Measurements from ENCODE around the gene MBNL1. TPM values are rescaled to one million over a fixed set of nuclear protein-coding genes. Genes with fewer than 3 reads are reported as not detected.

The MBNL1 gene
- total RNA-seq, 1 experiment from 2014 or later = 68.6 TPM

DNA sequence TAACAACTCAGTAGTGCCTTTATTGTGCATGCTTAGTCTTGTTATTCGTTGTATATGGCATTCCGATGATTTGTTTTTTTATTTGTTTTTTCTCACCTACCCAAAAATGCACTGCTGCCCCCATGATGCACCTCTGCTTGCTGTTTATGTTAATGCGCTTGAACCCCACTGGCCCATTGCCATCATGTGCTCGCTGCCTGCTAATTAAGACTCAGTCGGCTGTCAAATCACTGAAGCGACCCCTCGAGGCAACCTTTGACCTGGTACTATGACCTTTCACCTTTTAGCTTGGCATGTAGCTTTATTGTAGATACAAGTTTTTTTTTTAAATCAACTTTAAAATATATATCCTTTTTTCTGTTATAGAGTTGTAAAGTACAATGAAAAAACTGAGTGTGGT, 177.8 kb downstream of the MBNL1 start:
- Mint-ChIP-seq H3K36me3 (ENCODE audit: insufficient read depth, unreplicated experiment) (peaks cover 19% of the 10 kb centered on the region), H3K4me3 (ENCODE audit: unreplicated experiment) (no peak overlapping the region)
- CTCF ChIA-PET = no interaction called here

DNA sequence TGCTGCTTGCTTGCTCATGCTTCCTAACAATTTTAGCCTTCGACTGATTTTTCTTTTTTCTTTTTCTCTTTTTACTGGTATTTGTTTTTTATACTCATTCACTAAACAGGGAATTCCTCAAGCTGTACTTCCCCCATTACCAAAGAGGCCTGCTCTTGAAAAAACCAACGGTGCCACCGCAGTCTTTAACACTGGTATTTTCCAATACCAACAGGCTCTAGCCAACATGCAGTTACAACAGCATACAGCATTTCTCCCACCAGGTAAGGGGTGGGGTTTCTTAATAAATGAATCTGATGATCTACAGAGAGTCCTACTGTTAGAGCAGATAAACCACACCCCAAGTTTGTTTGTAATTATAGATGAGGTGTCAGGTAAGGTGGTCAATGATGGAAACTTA, 178.8 kb downstream of the MBNL1 start:
- Mint-ChIP-seq H3K4me3 (ENCODE audit: unreplicated experiment) (no peak overlapping the region), H3K4me1 (ENCODE audit: low read depth, unreplicated experiment) (no peaks in the 10 kb centered on the region), H3K27ac (ENCODE audit: unreplicated experiment) (peak overlapping the region; percentile 70), H3K9me3 (ENCODE audit: unreplicated experiment) (no peaks in the 10 kb centered on the region), H3K27me3 (ENCODE audit: insufficient read depth, unreplicated experiment) (no peaks in the 10 kb centered on the region), H3K36me3 (ENCODE audit: insufficient read depth, unreplicated experiment) (peaks cover 24% of the 10 kb centered on the region)
- Histone ChIP-seq H3K4me3 (ENCODE audit: low read depth, low read length) (no peak overlapping the region), H3K36me3 (ENCODE audit: control insufficient read depth, insufficient read depth, low read length) (peaks cover 2% of the 10 kb centered on the region), H3K9me3 (no peaks in the 10 kb centered on the region), H3K27me3 (replicated peaks; ENCODE audit: control insufficient read depth, insufficient read depth, low read length) (no peaks in the 10 kb centered on the region), H3K4me1 (no peaks in the 10 kb centered on the region)
- intact Hi-C loops (cut with micrococcal nuclease; ENCODE audit: unreplicated experiment) = no loop called here
- DNase-seq = no peak
- TF ChIP-seq, protein P1, sequence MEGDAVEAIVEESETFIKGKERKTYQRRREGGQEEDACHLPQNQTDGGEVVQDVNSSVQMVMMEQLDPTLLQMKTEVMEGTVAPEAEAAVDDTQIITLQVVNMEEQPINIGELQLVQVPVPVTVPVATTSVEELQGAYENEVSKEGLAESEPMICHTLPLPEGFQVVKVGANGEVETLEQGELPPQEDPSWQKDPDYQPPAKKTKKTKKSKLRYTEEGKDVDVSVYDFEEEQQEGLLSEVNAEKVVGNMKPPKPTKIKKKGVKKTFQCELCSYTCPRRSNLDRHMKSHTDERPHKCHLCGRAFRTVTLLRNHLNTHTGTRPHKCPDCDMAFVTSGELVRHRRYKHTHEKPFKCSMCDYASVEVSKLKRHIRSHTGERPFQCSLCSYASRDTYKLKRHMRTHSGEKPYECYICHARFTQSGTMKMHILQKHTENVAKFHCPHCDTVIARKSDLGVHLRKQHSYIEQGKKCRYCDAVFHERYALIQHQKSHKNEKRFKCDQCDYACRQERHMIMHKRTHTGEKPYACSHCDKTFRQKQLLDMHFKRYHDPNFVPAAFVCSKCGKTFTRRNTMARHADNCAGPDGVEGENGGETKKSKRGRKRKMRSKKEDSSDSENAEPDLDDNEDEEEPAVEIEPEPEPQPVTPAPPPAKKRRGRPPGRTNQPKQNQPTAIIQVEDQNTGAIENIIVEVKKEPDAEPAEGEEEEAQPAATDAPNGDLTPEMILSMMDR (IDR thresholded peaks at IDR 0.05; ENCODE audit: insufficient read depth in 1 of 2, low read depth in 1 of 2, low read length in 1 of 2, severe bottlenecking in 1 of 2, unreplicated experiment in 1 of 2) = no peak
- ChIA-PET POLR2A (no interaction called here), CTCF (no interaction called here)
- BruUV-seq (replicated peaks) = no TSS peak

More for the DNA sequence above, 177.8 kb downstream of the MBNL1 start:
- Histone ChIP-seq H3K4me3 (ENCODE audit: low read depth, low read length) (no peak overlapping the region), H3K4me1 (no peaks in the 10 kb centered on the region), H3K27me3 (replicated peaks; ENCODE audit: control insufficient read depth, insufficient read depth, low read length) (no peaks in the 10 kb centered on the region), H3K36me3 (ENCODE audit: control insufficient read depth, insufficient read depth, low read length) (peaks cover 2% of the 10 kb centered on the region), H3K9me3 (no peaks in the 10 kb centered on the region)
- no peak for DNase-seq
- TF ChIP-seq, protein P1 (IDR thresholded peaks at IDR 0.05; ENCODE audit: insufficient read depth in 1 of 2, low read depth in 1 of 2, low read length in 1 of 2, severe bottlenecking in 1 of 2, unreplicated experiment in 1 of 2) = no peak
- H3K9me3 Mint-ChIP-seq (ENCODE audit: unreplicated experiment) = no peaks in the 10 kb centered on the region
- no peaks in the 10 kb centered on the region for H3K27me3 Mint-ChIP-seq (ENCODE audit: insufficient read depth, unreplicated experiment)
- H3K27ac Mint-ChIP-seq (ENCODE audit: unreplicated experiment) = no peak overlapping the region
- H3K4me1 Mint-ChIP-seq (ENCODE audit: low read depth, unreplicated experiment) = no peaks in the 10 kb centered on the region
- no TSS peak for BruUV-seq (replicated peaks)
- POLR2A ChIA-PET = no interaction called here
- intact Hi-C loops (cut with micrococcal nuclease; ENCODE audit: unreplicated experiment) = no loop called here

GRCh38 chr3:152448091-152448490, 179.4 kb downstream of the MBNL1 start:
- BruUV-seq (replicated peaks) = no TSS peak
- ChIA-PET POLR2A (no interaction called here), CTCF (no interaction called here)
- Histone ChIP-seq H3K27me3 (replicated peaks; ENCODE audit: control insufficient read depth, insufficient read depth, low read length) (no peaks in the 10 kb centered on the region), H3K4me3 (ENCODE audit: low read depth, low read length) (no peak overlapping the region), H3K4me1 (no peaks in the 10 kb centered on the region), H3K36me3 (ENCODE audit: control insufficient read depth, insufficient read depth, low read length) (peaks cover 2% of the 10 kb centered on the region), H3K9me3 (no peaks in the 10 kb centered on the region)
- intact Hi-C loops (cut with micrococcal nuclease; ENCODE audit: unreplicated experiment) = no loop called here
- Mint-ChIP-seq H3K36me3 (ENCODE audit: insufficient read depth, unreplicated experiment) (peaks cover 24% of the 10 kb centered on the region), H3K9me3 (ENCODE audit: unreplicated experiment) (no peaks in the 10 kb centered on the region), H3K4me1 (ENCODE audit: low read depth, unreplicated experiment) (no peaks in the 10 kb centered on the region), H3K4me3 (ENCODE audit: unreplicated experiment) (no peak overlapping the region), H3K27ac (ENCODE audit: unreplicated experiment) (no peak overlapping the region), H3K27me3 (ENCODE audit: insufficient read depth, unreplicated experiment) (no peaks in the 10 kb centered on the region)
- no peak for DNase-seq
- TF ChIP-seq, protein P1 (IDR thresholded peaks at IDR 0.05; ENCODE audit: insufficient read depth in 1 of 2, low read depth in 1 of 2, low read length in 1 of 2, severe bottlenecking in 1 of 2, unreplicated experiment in 1 of 2) = no peak

Measured in Caco-2 (cell line).